Neural progenitor cell (in vitro differentiated cells): ENCODE measurements around the gene ZNF253.
"Not testable (repeated sequence)": the region's sequence is repeated elsewhere in the genome, so short reads cannot be mapped to it uniquely, and the experiment has no call there.

Experiments
- CTCF ChIP-seq: fragments of 200-600 bp; sonication (generic); IDR thresholded peaks from 2 replicates; pipeline ENCODE4 v1.5.1; 2017; ENCODE audit warnings: antibody characterized with exemption, mild to moderate bottlenecking
- EZH2 ChIP-seq: fragments of 200-600 bp; sonication (generic); IDR thresholded peaks from 2 replicates; pipeline ENCODE4 v1.6.1; 2017; ENCODE audit warnings: antibody characterized with exemption, mild to moderate bottlenecking, moderate library complexity

- not testable (repeated sequence) for TF ChIP-seq CTCF, EZH2
These were observed 13.9 kb upstream of the ZNF253 start for GRCh38 chr19:19851740-19852139.
